Activated naive CD8-positive, alpha-beta T cell treated with anti-CD3 and anti-CD28 coated beads for 36 hours (primary cell): Measurements from ENCODE around the gene MYT1. TPM values are rescaled to one million over a fixed set of nuclear protein-coding genes. Genes with fewer than 3 reads are reported as not detected.

Experiments used
- DNase-seq: peaks from one replicate; pipeline ENCODE4 v3.0.0; 2021
- H3K27ac Mint-ChIP-seq: one replicate; pipeline ENCODE4 v1.8.0; 2022; ENCODE audit warnings: mild to moderate bottlenecking, moderate library complexity, mixed read lengths
- H3K27me3 Mint-ChIP-seq: one replicate; pipeline ENCODE4 v1.8.0; 2022; ENCODE audit warnings: mild to moderate bottlenecking, mixed read lengths
- H3K36me3 Mint-ChIP-seq: one replicate; pipeline ENCODE4 v1.8.0; 2021; ENCODE audit warnings: mild to moderate bottlenecking, mixed read lengths
- H3K4me1 Mint-ChIP-seq: one replicate; pipeline ENCODE4 v1.8.0; 2021; ENCODE audit warnings: mixed read lengths
- H3K4me3 Mint-ChIP-seq: one replicate; pipeline ENCODE4 v1.8.0; 2022; ENCODE audit warnings: mild to moderate bottlenecking, moderate library complexity, mixed read lengths
- H3K9me3 Mint-ChIP-seq: one replicate; pipeline ENCODE4 v1.8.0; 2022; ENCODE audit warnings: mixed read lengths
- total RNA-seq, 2 experiments: library from RNA; stranded (reverse); gene quantifications; one replicate each; pipeline ENCODE4 v1.2.3, GENCODE V29; 2021

The MYT1 gene
- total RNA-seq, 2 experiments from 2014 or later, result 0.44 TPM; not detected in 1

DNA sequence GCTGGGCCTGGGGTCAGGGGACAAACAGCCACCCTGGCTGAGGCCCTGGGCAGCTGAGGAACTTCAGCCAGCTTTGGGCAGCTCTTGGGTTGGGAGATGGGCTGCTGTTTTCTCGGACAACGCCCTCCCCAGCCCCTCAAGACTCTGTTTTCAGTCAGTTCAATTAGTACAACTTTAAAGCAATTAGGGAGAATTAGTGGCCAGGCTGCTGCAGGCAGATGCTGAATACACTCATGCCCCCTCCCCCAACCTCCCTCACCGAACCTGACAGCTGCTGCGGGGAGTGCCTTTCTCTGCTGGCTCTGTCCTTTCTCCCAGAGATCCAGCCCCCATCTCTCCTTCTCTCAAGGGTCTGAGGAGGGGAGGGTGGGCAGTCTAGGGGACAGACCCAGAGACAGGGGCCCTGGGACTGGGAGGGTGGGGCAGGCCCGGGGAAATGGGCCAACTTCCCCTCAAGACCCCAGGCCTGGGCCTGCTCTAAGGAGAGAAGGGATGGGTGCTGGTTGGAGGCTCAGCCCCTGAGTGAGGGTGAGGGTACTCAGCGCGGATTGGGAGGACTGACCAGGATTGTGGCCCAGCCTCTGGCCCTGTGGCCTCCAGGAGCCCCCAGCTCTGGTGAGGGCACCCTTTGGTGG lies 17.8 kb upstream of the MYT1 start:
- no peak for DNase-seq
- Mint-ChIP-seq H3K9me3 (peaks cover 14% of the 10 kb centered on the region), H3K4me3 (no peak overlapping the region), H3K27me3 (peaks cover 14% of the 10 kb centered on the region), H3K36me3 (no peaks in the 10 kb centered on the region), H3K27ac (no peak overlapping the region), H3K4me1 (no peaks in the 10 kb centered on the region)

DNA sequence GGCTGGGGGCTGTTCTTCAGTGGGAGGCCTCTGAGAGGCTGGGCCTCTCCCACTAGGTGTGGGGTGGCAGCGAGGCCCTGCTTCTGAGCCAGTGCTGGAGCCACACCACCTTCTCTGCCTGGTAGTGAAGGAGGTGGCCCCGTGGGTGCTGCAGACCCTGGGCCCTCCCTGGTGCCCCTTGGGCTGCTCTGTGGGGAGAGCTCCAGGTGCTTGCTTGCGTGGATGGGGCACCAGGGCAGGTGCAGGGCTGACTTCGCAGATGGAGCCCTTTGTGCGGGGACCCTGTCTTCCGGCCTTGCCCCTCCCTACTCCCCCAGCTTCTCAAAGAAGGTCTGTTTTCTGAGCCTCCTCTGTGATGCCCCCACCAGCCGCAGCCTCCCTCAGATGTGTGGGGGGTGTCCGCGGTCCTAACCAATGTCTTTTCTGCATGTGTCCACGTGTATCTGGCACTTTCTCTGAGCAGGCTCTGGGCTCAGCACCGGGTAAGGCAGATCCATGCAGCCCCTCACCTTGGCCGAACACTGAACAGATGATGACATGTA lies 17.2 kb upstream of the MYT1 start:
- no peak for DNase-seq
- Mint-ChIP-seq H3K9me3 (peaks cover 14% of the 10 kb centered on the region), H3K27me3 (peaks cover 14% of the 10 kb centered on the region), H3K4me1 (no peaks in the 10 kb centered on the region), H3K27ac (no peak overlapping the region), H3K36me3 (no peaks in the 10 kb centered on the region), H3K4me3 (no peak overlapping the region)

DNA sequence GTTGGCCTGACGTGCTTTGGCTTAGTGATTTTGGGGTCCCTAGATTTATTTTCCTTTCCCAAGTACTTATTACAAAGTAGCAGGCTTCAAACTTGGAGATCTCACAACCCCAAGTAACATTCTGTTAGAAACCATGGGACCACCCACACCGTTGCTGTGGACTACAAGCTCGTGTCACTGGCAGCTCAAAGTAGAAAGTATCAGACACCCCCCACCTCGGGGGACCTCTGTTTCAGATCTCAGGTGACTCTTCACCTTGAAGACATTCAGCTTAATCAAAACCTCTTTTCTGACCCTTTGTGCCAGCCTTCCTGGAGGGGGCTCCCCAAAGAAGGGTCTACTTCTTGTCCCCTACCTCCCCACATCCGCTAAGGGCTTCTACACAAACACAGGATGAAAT lies 15.7 kb upstream of the MYT1 start:
- Mint-ChIP-seq H3K4me3 (no peak overlapping the region), H3K27ac (no peak overlapping the region), H3K36me3 (no peaks in the 10 kb centered on the region), H3K9me3 (peaks cover 14% of the 10 kb centered on the region), H3K27me3 (peaks cover 8% of the 10 kb centered on the region), H3K4me1 (no peaks in the 10 kb centered on the region)
- no peak for DNase-seq

DNA sequence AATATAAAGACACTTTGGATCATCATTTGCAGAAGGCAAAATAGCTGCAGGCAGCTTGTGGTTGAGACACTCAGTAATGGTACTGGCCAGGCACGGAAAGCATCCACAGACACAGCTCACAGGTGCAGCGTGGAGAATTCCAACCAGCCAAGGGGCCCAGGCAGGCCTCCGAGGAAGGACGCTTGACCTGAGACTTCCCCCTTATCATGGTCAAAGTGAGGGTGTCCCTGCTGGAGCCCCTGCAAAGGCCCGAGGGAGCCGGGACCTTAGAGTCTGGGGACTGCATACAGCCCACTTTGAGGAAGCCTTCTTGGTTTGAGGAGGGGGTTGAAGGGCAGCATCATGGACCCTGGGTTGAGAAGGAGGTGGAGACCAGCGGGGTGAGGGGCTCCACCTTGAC lies 15.1 kb upstream of the MYT1 start:
- Mint-ChIP-seq H3K4me3 (no peak overlapping the region), H3K9me3 (peaks cover 11% of the 10 kb centered on the region), H3K27me3 (peaks cover 8% of the 10 kb centered on the region), H3K4me1 (no peaks in the 10 kb centered on the region), H3K27ac (no peak overlapping the region), H3K36me3 (no peaks in the 10 kb centered on the region)
- no peak for DNase-seq

DNA sequence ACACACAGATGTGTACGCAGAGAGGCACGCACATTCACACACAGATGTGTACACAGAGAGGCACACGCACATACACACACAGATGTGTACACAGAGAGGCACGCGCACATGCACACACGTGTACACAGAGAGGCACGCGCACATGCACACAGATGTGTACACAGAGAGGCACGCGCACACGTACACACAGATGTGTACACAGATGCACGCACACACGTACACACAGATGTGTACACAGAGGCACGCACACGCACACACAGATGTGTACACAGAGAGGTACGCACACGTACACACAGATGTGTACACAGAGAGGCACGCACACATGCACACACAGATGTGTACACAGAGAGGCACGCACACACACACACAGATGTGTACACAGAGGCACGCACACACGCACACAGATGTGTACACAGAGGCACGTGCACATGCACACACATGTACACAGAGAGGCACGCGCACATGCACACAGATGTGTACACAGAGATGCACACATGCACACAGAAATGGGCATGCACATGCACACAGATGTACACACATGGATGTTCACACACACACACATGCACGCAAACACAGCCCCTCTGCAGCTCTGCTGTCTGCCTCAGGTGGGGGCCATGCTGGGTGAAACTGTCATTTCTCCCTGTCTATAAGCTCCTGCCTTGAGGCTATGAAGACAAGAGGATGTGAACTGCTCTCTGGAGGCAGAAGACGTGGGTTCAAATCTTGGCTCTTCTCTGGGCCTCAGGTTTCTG lies 14.3 kb upstream of the MYT1 start:
- H3K27me3 Mint-ChIP-seq, result peaks cover 8% of the 10 kb centered on the region
- no peaks in the 10 kb centered on the region for H3K36me3 Mint-ChIP-seq
- no peak overlapping the region for H3K4me3 Mint-ChIP-seq
- no peak for DNase-seq
- H3K4me1 Mint-ChIP-seq, result no peaks in the 10 kb centered on the region
- peaks cover 4% of the 10 kb centered on the region for H3K9me3 Mint-ChIP-seq
- no peak overlapping the region for H3K27ac Mint-ChIP-seq

DNA sequence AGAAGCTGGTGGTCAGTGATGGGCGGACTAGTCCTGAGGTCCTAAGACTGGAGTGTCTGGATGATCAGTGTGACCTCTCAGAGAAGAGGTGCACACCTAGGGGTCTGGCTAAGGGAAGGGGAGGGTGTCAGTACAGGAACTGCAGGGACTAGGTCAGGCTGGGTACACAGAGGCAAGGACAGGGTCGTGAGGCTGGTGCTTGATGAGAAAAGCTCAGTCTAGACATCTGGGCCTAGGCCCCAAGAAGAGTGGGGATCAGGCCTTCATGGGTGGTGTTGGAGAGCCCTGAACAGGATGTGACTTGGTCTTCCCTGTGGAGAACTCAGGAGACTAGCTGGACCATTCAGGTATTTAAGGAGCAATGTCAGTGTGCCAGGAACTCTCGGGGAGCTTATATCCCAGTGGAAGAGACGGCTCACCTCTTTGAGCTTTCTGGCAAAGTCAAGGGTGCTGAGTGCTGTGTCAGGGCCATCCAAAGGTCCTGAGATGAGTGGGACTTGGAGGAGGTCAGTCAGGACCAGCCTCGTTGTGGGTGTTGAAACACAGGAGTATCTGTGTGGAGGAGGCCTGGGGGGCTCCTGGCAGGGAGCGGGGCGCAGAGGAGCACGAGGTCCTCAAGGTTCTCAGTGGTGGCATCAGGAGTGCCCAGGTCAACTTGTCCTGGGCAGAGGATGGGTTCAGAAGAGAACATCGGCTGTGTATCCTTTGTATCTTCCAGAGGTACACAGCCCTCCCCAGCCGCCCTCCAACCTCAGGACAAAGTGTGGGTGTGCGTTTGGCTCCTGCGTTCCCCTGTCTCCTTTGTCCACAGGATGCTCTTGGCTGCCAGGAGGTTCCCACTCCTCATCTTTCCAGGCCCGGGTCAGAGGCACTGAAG lies 13.3 kb upstream of the MYT1 start:
- no peak overlapping the region for H3K27ac Mint-ChIP-seq
- no peaks in the 10 kb centered on the region for H3K9me3 Mint-ChIP-seq
- H3K4me1 Mint-ChIP-seq, result no peaks in the 10 kb centered on the region

DNA sequence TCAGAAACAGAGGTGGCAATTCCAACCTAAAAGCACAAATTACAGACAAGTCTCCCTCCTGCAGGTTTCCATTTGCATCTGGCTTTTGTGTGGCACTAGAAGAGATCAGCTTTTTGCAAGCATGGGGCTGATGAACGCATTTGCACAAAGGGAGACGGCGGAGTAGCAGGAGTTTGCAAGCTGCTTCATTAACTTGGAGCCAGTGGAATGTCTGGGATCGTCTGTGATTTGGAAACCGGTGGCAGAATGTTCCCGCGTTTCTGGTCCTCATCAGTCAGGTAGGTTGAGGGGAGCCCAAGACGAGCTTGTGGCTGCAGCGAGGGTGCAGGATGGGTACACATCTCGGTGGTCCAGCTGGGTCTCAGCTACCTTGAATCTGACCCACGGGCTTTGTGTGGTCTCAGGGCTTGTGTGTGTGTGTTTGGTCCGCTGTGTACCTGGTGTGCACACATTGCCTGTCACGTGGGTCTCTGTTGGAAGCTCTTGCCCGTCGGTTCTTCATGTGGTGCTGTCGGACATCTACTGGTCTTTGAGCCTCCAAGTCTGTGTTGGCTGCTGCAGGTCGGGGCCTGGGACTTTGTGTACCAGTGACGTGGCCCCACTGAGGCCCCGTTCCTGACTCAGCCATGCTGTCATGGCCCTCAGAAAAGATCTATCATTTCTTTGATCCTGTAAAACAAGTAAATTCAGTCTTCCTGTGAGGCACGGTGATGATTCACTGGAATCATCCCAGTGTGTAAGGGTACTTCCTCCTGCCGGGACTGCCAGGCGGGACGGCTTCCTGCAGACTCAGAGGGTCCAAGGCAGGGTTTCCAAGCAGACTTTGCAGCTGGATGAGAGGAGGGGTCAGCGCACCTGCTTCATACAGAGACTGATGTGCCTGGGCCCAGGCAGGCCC lies 12.4 kb upstream of the MYT1 start:
- H3K36me3 Mint-ChIP-seq, result no peaks in the 10 kb centered on the region
- no peak overlapping the region for H3K4me3 Mint-ChIP-seq
- DNase-seq, result no peak
- H3K27ac Mint-ChIP-seq, result no peak overlapping the region
- H3K27me3 Mint-ChIP-seq, result peaks cover 4% of the 10 kb centered on the region
- H3K4me1 Mint-ChIP-seq, result no peaks in the 10 kb centered on the region
- H3K9me3 Mint-ChIP-seq, result no peaks in the 10 kb centered on the region

More for the DNA sequence above, 13.3 kb upstream of the MYT1 start:
- Mint-ChIP-seq H3K4me3 (no peak overlapping the region), H3K36me3 (no peaks in the 10 kb centered on the region), H3K27me3 (peaks cover 5% of the 10 kb centered on the region)
- DNase-seq, result no peak

DNA sequence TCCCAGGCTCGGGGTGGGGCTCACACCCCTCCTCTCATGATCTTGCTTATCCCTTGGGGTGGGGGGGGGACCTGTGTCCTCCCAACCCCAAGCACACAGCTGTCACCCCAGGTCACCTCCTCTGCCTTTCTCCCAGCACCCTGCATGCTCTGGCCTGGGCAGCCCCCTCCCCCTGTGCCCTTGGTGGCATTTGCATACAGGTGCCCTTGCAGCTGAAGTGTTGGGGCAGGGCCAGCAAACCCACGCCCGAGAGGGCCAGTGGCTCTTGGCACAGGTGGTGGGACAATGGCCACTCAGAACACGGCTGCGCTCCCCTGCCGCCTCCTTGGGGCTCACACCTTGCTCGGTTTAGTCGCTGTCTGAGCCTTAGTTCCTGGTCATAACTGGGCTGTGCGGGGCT lies 11.3 kb upstream of the MYT1 start:
- Mint-ChIP-seq H3K27me3 (no peaks in the 10 kb centered on the region), H3K9me3 (no peaks in the 10 kb centered on the region), H3K36me3 (no peaks in the 10 kb centered on the region), H3K4me1 (no peaks in the 10 kb centered on the region), H3K27ac (no peak overlapping the region), H3K4me3 (no peak overlapping the region)
- DNase-seq, result no peak

DNA sequence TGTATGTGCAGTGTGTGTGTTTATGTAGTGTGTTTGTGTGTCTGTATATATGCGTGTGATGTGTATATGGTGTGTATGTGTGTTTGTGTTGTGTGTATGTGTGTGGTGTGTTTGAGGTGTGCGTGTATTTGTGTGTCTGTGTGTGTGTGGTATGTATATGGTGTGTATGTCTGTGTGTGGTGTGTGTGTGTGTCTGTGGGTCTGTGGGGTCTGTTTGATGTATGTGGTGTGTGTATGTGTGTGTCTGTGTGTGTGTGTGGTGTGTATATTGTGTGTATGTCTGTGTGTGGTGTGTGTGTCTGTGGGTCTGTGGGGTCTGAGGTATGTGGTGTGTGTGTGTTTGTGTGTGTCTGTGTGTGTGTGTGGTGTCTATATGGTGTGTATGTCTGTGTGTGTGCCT lies 10.8 kb upstream of the MYT1 start:
- Mint-ChIP-seq H3K36me3 (no peaks in the 10 kb centered on the region), H3K27me3 (no peaks in the 10 kb centered on the region), H3K9me3 (no peaks in the 10 kb centered on the region), H3K4me3 (no peak overlapping the region), H3K4me1 (no peaks in the 10 kb centered on the region), H3K27ac (no peak overlapping the region)
- DNase-seq, result no peak

DNA sequence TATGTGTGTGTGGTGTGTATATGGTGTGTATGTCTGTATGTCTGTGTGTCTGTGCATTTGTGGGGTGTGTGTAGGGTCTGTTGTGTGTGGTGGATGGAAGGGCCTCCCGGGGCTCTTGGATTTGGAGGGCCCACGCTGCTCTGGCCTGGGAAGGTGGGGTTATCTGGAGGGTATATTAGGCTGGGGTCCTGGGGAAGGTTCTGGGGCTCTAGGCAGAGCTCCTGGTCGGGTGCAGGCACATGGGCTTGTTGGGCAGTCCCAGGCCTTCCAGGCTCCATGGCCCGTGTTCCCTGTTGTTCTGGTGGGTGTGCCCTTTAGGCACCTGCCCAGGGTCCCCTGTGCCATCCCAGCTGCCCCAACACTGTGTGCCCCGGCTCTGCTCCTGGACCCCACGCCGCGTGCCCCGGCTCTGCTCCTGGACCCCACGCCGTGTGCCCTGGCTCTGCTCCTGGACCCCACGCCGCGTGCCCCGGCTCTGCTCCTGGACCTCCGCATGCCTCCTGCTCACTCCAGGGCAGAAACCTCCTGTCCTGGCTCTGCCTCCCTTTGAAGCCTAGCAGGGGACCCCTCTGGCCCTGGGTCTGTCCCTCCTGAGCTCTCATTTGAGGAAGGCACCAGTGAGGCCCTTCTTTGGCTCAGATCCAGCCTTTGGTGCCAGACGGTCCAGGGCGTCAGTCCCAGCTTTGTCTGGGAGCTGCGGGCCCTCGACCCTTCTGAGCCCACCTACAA lies 10.2 kb upstream of the MYT1 start:
- no peak for DNase-seq

DNA sequence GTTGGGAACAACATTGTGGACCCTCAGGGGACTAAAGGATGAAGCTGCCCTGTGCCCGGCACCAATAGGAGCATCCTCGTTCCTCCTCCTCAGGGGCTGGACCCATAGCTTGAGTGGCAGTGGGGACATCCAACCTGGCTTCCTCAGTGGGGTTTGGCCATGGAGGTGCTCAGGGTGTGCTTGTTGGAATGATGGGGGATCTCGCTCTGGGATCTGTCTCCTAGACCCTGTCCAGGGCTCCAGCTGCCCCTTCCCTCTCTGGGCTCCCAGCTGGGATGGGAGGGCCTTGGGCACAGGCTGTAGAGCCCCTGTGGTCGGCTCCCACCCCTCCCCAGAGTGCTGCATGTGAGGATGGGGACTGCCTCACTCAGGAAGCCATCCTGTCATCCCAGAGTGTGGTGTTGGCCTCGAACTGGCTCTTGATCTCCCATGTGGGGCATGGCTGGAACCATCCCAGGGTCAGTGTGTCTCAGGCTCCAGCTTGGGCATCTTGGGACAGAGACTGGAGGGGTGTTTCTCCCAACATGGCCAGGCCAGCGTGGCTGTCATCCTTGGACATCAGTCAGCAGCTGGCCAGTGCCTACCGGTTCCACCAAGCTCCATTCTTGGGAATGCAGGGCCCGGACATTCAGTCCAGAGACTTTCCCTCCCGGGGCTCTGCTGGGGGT lies 9.5 kb upstream of the MYT1 start:
- H3K27ac Mint-ChIP-seq, result no peak overlapping the region
- DNase-seq, result no peak
- no peaks in the 10 kb centered on the region for H3K36me3 Mint-ChIP-seq
- H3K4me3 Mint-ChIP-seq, result no peak overlapping the region
- H3K4me1 Mint-ChIP-seq, result no peaks in the 10 kb centered on the region
- peaks cover 7% of the 10 kb centered on the region for H3K27me3 Mint-ChIP-seq
- no peaks in the 10 kb centered on the region for H3K9me3 Mint-ChIP-seq

More for the DNA sequence above, 10.2 kb upstream of the MYT1 start:
- H3K27me3 Mint-ChIP-seq, result peaks cover 2% of the 10 kb centered on the region
- H3K9me3 Mint-ChIP-seq, result no peaks in the 10 kb centered on the region
- no peak overlapping the region for H3K27ac Mint-ChIP-seq
- H3K4me1 Mint-ChIP-seq, result no peaks in the 10 kb centered on the region
- H3K4me3 Mint-ChIP-seq, result no peak overlapping the region
- H3K36me3 Mint-ChIP-seq, result no peaks in the 10 kb centered on the region

DNA sequence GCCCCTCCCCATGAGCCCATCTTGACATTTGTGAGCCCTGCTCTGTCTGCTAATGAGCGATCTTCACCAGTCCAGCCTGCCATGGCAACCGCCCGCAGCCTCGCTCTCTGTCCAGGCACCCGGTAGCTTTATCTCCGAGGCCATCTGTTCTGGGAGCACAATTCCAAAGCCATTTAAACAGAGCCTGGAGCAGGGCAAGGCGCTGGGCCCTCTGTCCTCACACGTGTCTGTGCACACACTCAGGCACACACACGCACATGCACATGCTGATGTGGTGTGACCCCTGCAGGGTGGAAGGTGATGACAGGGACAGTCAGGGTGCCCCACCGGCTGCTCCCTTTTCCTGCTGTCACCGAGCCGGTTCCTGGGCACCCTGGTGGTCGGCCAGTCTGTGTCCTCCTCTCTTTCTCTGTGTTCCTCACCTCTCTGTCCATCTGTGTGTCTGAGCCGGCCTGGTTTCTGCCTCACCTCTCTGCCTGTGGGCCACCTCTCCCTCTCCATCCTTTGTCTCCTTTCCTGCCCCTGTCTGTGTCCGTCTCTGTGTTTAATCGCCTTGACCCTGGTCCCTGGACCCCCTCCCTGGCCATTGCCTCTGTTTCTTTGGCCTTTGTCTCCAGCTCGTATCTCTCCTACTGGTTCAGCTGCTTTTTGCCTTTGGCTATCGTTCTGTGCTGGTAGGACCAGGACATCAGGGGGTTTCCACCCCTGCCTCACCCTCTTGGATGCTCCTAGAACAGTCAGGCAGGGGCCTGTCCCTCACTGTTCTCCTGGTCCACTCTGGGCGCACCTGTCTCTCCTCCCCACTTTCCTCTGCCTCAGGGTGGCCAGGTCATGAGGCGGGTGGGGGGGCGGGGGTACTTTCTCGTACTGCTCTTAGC lies 8.8 kb upstream of the MYT1 start:
- Mint-ChIP-seq H3K27ac (no peak overlapping the region), H3K27me3 (peaks cover 14% of the 10 kb centered on the region), H3K9me3 (no peaks in the 10 kb centered on the region), H3K4me3 (no peak overlapping the region), H3K4me1 (no peaks in the 10 kb centered on the region), H3K36me3 (no peaks in the 10 kb centered on the region)
- no peak for DNase-seq
